Neural progenitor cell (in vitro differentiated cells): ENCODE measurements around the gene KRT7. TPM values are rescaled to one million over a fixed set of nuclear protein-coding genes. Genes with fewer than 3 reads are reported as not detected.
A peak's percentile ranks its signal among the peaks of the same experiment; 100 is the strongest.

ENCODE experiments used
- DNase-seq: peaks from one replicate; pipeline ENCODE4 v3.0.0-alpha.2; 2016; ENCODE audit warnings: low spot score
- H2AFZ ChIP-seq: fragments of 200-600 bp; sonication (generic); replicated peaks from 2 replicates; pipeline ENCODE4 v1.6.1; 2016; ENCODE audit warnings: antibody characterized with exemption
- H3F3A ChIP-seq: fragments of 200-600 bp; sonication (generic); 2 replicates; pipeline ENCODE4 v1.6.1; 2016; ENCODE audit warnings: antibody characterized with exemption, low read depth
- H3K27ac ChIP-seq: fragments of 200-600 bp; sonication (generic); 2 replicates; pipeline ENCODE4 v1.5.1; 2016; ENCODE audit warnings: mild to moderate bottlenecking
- H3K27me3 ChIP-seq: fragments of 200-600 bp; sonication (generic); 2 replicates; pipeline ENCODE4 v1.6.1; 2016; ENCODE audit warnings: mild to moderate bottlenecking, moderate library complexity
- H3K36me3 ChIP-seq: fragments of 200-600 bp; sonication (generic); 2 replicates; pipeline ENCODE4 v1.5.1; 2016
- H3K4me1 ChIP-seq: fragments of 200-600 bp; sonication (generic); 2 replicates; pipeline ENCODE4 v1.6.1; 2016; ENCODE audit warnings: mixed run types
- H3K4me2 ChIP-seq: fragments of 200-600 bp; sonication (generic); 2 replicates; pipeline ENCODE4 v1.6.1; 2016
- H3K4me3 ChIP-seq: fragments of 200-600 bp; sonication (generic); 2 replicates; pipeline ENCODE4 v1.5.1; 2016
- H3K79me2 ChIP-seq: fragments of 200-600 bp; sonication (generic); 2 replicates; pipeline ENCODE4 v1.6.1; 2016; ENCODE audit warnings: low read depth
- H3K9ac ChIP-seq: fragments of 200-600 bp; sonication (generic); 2 replicates; pipeline ENCODE4 v1.6.1; 2016
- H3K9me3 ChIP-seq: fragments of 200-600 bp; sonication (generic); 2 replicates; pipeline ENCODE4 v1.5.1; 2016; ENCODE audit warnings: low read depth
- H4K20me1 ChIP-seq: fragments of 200-600 bp; sonication (generic); 2 replicates; pipeline ENCODE4 v1.6.1; 2016; ENCODE audit warnings: low read depth
- H3K27ac Mint-ChIP-seq: 3 replicates; pipeline ENCODE4 v1.8.0; 2021; ENCODE audit warnings: mixed read lengths
- H3K27me3 Mint-ChIP-seq: 2 replicates; pipeline ENCODE4 v1.8.0; 2022; ENCODE audit warnings: low read depth, mild to moderate bottlenecking, inconsistent platforms, moderate library complexity, mixed read lengths; ENCODE audit not compliant: insufficient read depth
- H3K36me3 Mint-ChIP-seq: 3 replicates; pipeline ENCODE4 v1.8.0; 2021; ENCODE audit warnings: mixed read lengths
- H3K4me1 Mint-ChIP-seq: 3 replicates; pipeline ENCODE4 v1.8.0; 2021; ENCODE audit warnings: mixed read lengths
- H3K4me3 Mint-ChIP-seq: 3 replicates; pipeline ENCODE4 v1.8.0; 2021; ENCODE audit warnings: mild to moderate bottlenecking, moderate library complexity, mixed read lengths
- H3K9me3 Mint-ChIP-seq: 3 replicates; pipeline ENCODE4 v1.8.0; 2020; ENCODE audit warnings: mixed read lengths
- CTCF ChIP-seq: fragments of 200-600 bp; sonication (generic); IDR thresholded peaks from 2 replicates; pipeline ENCODE4 v1.5.1; 2017; ENCODE audit warnings: antibody characterized with exemption, mild to moderate bottlenecking
- EZH2 ChIP-seq: fragments of 200-600 bp; sonication (generic); IDR thresholded peaks from 2 replicates; pipeline ENCODE4 v1.6.1; 2017; ENCODE audit warnings: antibody characterized with exemption, mild to moderate bottlenecking, moderate library complexity
- EZH2phosphoT487 ChIP-seq: fragments of 200-600 bp; sonication (generic); IDR thresholded peaks from 2 replicates; pipeline ENCODE4 v1.6.1; 2017; ENCODE audit warnings: antibody characterized with exemption
- total RNA-seq: library from RNA; depleted of rRNA; stranded (reverse); fragments of >200 nt; gene quantifications from 2 replicates; pipeline ENCODE4 v1.2.3, GENCODE V29; 2015; ENCODE audit warnings: low replicate concordance

KRT7 gene
- total RNA-seq, 1 donor from 2014 or later, result not detected

GRCh38 chr12:52232203-52232673 is 805 bp upstream of the KRT7 start:
- H3K27ac Mint-ChIP-seq, result no peak overlapping the region
- Histone ChIP-seq H3K4me3 (peak overlapping the region; percentile 54), H4K20me1 (no peaks in the 10 kb centered on the region), H3K9ac (no peak overlapping the region), H3K4me2 (peak overlapping the region; percentile 95), H3K27ac (no peak overlapping the region), H3K36me3 (no peaks in the 10 kb centered on the region), H3K4me1 (peaks cover 12% of the 10 kb centered on the region), H3F3A (peaks cover 6% of the 10 kb centered on the region), H3K79me2 (no peaks in the 10 kb centered on the region), H3K9me3 (no peaks in the 10 kb centered on the region), H3K27me3 (peaks cover 56% of the 10 kb centered on the region), H2AFZ (peak overlapping the region; percentile 90)
- peak overlapping the region; percentile 36 for H3K4me3 Mint-ChIP-seq
- no peaks in the 10 kb centered on the region for H3K36me3 Mint-ChIP-seq
- peaks cover 26% of the 10 kb centered on the region for H3K4me1 Mint-ChIP-seq
- no peak for TF ChIP-seq EZH2
- TF ChIP-seq CTCF, result no peak
- no peak for TF ChIP-seq EZH2phosphoT487
- H3K9me3 Mint-ChIP-seq, result no peaks in the 10 kb centered on the region
- peaks cover 30% of the 10 kb centered on the region for H3K27me3 Mint-ChIP-seq
- DNase-seq, result no peak

GRCh38 chr12:52233462-52234207 is 592 bp downstream of the KRT7 start:
- Mint-ChIP-seq H3K36me3 (no peaks in the 10 kb centered on the region), H3K27ac (no peak overlapping the region), H3K4me1 (peaks cover 40% of the 10 kb centered on the region), H3K9me3 (no peaks in the 10 kb centered on the region), H3K4me3 (peak overlapping the region; percentile 74), H3K27me3 (peaks cover 27% of the 10 kb centered on the region)
- peak overlapping the region; percentile 54 for H3K4me3 ChIP-seq
- peaks cover 56% of the 10 kb centered on the region for H3K27me3 ChIP-seq
- H3K9me3 ChIP-seq, result no peaks in the 10 kb centered on the region
- TF ChIP-seq CTCF (no peak), EZH2 (peak; percentile 82), EZH2phosphoT487 (peak; percentile 47)
- no peak overlapping the region for H3K9ac ChIP-seq
- peaks cover 12% of the 10 kb centered on the region for H3K4me1 ChIP-seq
- no peaks in the 10 kb centered on the region for H3K79me2 ChIP-seq
- no peaks in the 10 kb centered on the region for H3K36me3 ChIP-seq
- H3F3A ChIP-seq, result peaks cover 6% of the 10 kb centered on the region
- peak; percentile 35 for DNase-seq
- no peaks in the 10 kb centered on the region for H4K20me1 ChIP-seq
- H3K4me2 ChIP-seq, result peak overlapping the region; percentile 95
- peak overlapping the region; percentile 90 for H2AFZ ChIP-seq
- H3K27ac ChIP-seq, result no peak overlapping the region

GRCh38 chr12:52234223-52234810 is 1.3 kb downstream of the KRT7 start:
- no peak overlapping the region for H3K4me3 ChIP-seq
- H3K4me1 ChIP-seq, result peaks cover 12% of the 10 kb centered on the region
- no peak overlapping the region for H3K27ac ChIP-seq
- no peak overlapping the region for H3K4me3 Mint-ChIP-seq
- no peak overlapping the region for H2AFZ ChIP-seq
- peaks cover 30% of the 10 kb centered on the region for H3K27me3 Mint-ChIP-seq
- no peak overlapping the region for H3K27ac Mint-ChIP-seq
- no peaks in the 10 kb centered on the region for H3K9me3 ChIP-seq
- no peak for TF ChIP-seq EZH2phosphoT487
- TF ChIP-seq EZH2, result no peak
- no peak for TF ChIP-seq CTCF
- no peak overlapping the region for H3K4me2 ChIP-seq
- peaks cover 56% of the 10 kb centered on the region for H3K27me3 ChIP-seq
- H3K9ac ChIP-seq, result no peak overlapping the region
- H3K36me3 ChIP-seq, result no peaks in the 10 kb centered on the region
- peaks cover 6% of the 10 kb centered on the region for H3F3A ChIP-seq
- H3K79me2 ChIP-seq, result no peaks in the 10 kb centered on the region
- H3K4me1 Mint-ChIP-seq, result peaks cover 46% of the 10 kb centered on the region
- H3K36me3 Mint-ChIP-seq, result no peaks in the 10 kb centered on the region
- no peak for DNase-seq
- H3K9me3 Mint-ChIP-seq, result no peaks in the 10 kb centered on the region
- no peaks in the 10 kb centered on the region for H4K20me1 ChIP-seq
